ENCODE results near the gene ZNF862.

GRCh38 chr7:149811831-149812490 lies 26.2 kb upstream of the ZNF862 start:
- TF ChIP-seq, protein P1, sequence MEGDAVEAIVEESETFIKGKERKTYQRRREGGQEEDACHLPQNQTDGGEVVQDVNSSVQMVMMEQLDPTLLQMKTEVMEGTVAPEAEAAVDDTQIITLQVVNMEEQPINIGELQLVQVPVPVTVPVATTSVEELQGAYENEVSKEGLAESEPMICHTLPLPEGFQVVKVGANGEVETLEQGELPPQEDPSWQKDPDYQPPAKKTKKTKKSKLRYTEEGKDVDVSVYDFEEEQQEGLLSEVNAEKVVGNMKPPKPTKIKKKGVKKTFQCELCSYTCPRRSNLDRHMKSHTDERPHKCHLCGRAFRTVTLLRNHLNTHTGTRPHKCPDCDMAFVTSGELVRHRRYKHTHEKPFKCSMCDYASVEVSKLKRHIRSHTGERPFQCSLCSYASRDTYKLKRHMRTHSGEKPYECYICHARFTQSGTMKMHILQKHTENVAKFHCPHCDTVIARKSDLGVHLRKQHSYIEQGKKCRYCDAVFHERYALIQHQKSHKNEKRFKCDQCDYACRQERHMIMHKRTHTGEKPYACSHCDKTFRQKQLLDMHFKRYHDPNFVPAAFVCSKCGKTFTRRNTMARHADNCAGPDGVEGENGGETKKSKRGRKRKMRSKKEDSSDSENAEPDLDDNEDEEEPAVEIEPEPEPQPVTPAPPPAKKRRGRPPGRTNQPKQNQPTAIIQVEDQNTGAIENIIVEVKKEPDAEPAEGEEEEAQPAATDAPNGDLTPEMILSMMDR (IDR thresholded peaks at IDR 0.05), result no peak
- TF ChIP-seq, protein P2, sequence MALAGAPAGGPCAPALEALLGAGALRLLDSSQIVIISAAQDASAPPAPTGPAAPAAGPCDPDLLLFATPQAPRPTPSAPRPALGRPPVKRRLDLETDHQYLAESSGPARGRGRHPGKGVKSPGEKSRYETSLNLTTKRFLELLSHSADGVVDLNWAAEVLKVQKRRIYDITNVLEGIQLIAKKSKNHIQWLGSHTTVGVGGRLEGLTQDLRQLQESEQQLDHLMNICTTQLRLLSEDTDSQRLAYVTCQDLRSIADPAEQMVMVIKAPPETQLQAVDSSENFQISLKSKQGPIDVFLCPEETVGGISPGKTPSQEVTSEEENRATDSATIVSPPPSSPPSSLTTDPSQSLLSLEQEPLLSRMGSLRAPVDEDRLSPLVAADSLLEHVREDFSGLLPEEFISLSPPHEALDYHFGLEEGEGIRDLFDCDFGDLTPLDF (CRISPR knock-in tag; IDR thresholded peaks at IDR 0.05), result no peak
- TF ChIP-seq ATF1 (CRISPR knock-in tag; IDR thresholded peaks at IDR 0.05), result no peak
- no peak for TF ChIP-seq CREB1 (CRISPR knock-in tag; IDR thresholded peaks at IDR 0.05)
- TF ChIP-seq FOXP1 (CRISPR knock-in tag; IDR thresholded peaks at IDR 0.05; ENCODE audit: borderline replicate concordance), result no peak
- TF ChIP-seq ETV6 (CRISPR knock-in tag; IDR thresholded peaks at IDR 0.05), result no peak
- TF ChIP-seq, protein P3, sequence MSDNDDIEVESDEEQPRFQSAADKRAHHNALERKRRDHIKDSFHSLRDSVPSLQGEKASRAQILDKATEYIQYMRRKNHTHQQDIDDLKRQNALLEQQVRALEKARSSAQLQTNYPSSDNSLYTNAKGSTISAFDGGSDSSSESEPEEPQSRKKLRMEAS (CRISPR knock-in tag; IDR thresholded peaks at IDR 0.05), result no peak
- TF ChIP-seq NR2C2 (CRISPR knock-in tag; IDR thresholded peaks at IDR 0.05), result no peak
- TF ChIP-seq FOXJ3 (CRISPR knock-in tag; IDR thresholded peaks at IDR 0.05; ENCODE audit: borderline replicate concordance), result no peak
- TF ChIP-seq ELF4 (CRISPR knock-in tag; IDR thresholded peaks at IDR 0.05; ENCODE audit: low read depth), result no peak
- TF ChIP-seq ZNF263 (CRISPR knock-in tag; IDR thresholded peaks at IDR 0.05; ENCODE audit: low read depth), result no peak
- TF ChIP-seq, protein P4, sequence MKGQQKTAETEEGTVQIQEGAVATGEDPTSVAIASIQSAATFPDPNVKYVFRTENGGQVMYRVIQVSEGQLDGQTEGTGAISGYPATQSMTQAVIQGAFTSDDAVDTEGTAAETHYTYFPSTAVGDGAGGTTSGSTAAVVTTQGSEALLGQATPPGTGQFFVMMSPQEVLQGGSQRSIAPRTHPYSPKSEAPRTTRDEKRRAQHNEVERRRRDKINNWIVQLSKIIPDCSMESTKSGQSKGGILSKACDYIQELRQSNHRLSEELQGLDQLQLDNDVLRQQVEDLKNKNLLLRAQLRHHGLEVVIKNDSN (CRISPR knock-in tag; IDR thresholded peaks at IDR 0.05), result no peak
- TF ChIP-seq CBFB (CRISPR knock-in tag; IDR thresholded peaks at IDR 0.05; ENCODE audit: low read depth), result no peak
- TF ChIP-seq SMAD3 (CRISPR knock-in tag; IDR thresholded peaks at IDR 0.05; ENCODE audit: borderline replicate concordance), result no peak
